Middle frontal gyrus (tissue), 1 donor: ENCODE measurements around the gene PFKFB3.
"Not testable (repeated sequence)": the region's sequence is repeated elsewhere in the genome, so short reads cannot be mapped to it uniquely, and the experiment has no call there.

Experiments
- DNase-seq: peaks from one replicate; pipeline ENCODE4 v3.0.0-alpha.2; 2015; ENCODE audit warnings: low spot score; ENCODE audit errors: extremely low spot score

Gene PFKFB3

GRCh38 chr10:6271663-6272062 is 68.9 kb downstream of the PFKFB3 start:
- no peak for DNase-seq

DNA sequence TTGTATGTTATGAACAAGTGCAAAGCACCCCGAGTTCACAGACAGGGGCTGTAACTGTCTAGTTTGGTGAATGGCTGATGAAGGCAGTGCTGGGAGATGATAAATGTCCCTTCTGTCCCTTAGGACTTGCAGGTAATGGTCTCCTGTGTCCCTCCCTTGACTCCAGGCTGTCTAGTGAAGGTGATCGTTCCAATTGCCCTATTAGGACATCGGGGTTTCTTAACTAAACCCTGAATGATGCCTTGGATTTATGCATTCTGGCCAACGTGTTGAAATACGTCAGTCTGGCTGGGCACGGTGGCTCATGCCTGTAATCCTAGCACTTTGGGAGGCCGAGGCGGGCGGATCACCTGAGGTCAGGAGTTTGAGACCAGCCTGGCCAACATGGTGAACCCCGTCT is 69.4 kb downstream of the PFKFB3 start:
- DNase-seq = no peak

GRCh38 chr10:6273351-6273750 is 70.6 kb downstream of the PFKFB3 start:
- no peak for DNase-seq

- DNase-seq = no peak
These were observed 71.3 kb downstream of the PFKFB3 start for GRCh38 chr10:6274040-6274439.

DNA sequence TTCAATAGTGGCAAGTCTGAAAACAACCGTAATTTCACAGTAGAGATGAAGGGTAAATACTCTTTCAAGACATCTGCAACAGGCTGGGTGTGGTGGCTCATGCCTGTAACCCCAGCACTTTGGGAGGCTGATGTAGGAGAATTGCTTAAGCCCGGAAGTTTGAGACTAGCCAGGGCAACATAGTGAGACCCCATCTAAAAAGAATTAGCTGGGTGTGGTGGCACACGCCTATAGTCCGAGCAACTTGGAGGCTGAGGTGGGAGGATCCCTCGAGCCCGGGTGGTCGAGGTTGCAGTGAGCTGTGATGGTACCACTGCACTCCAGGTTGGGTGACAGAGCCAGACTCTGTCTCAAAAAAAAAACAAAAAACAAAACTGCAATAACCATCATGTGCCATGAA is 71.8 kb downstream of the PFKFB3 start:
- no peak for DNase-seq

GRCh38 chr10:6275022-6275997 is 72.6 kb downstream of the PFKFB3 start:
- DNase-seq = no peak

DNA sequence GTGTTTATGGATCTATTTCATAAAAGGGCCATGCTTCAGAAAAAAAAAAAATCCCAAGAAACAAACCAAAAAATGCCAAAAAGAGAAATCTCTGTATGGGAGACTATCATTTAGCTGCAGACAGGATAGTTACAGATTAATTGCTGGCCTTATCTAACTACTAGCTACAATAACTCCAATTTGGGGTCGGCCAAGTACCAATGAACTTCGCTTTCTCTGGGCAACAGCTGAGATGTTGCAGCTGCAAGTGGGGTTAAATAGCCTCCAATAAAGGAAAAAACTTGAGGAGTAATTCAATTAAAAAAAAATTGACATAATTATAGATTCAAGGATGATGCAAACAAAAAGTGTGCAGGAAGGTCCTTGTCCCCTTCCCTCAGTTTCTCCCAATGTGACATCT is 73.6 kb downstream of the PFKFB3 start:
- no peak for DNase-seq

DNA sequence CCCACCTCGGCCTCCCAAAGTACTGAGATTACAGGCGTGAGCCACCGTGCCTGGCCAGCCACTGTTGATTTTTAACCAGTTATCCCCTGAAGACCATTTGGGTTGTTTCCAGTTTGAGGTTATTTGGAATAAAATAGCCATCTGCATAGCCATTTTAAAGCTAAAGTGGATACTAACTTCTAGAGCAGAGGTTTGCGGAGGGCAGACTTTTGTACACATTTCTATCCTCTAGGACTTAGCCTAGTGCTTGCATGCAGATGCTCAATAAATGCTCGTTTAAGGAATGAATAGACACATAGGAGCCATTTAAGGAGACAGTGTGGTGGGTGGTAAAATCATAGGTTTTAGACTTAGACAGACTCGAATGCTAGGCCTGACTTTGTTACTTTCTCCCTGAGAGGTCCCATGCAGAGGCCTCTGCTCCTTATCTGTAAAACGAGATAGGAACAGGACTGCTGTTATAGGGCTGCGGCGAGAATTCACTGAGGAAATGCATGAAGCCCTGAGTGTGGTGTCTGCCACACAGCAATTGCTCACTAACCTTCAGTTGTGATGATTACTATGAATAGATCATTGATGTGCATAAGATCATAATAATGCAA is 75.9 kb downstream of the PFKFB3 start:
- no peak for DNase-seq

GRCh38 chr10:6279540-6280267 is 77.0 kb downstream of the PFKFB3 start:
- no peak for DNase-seq

DNA sequence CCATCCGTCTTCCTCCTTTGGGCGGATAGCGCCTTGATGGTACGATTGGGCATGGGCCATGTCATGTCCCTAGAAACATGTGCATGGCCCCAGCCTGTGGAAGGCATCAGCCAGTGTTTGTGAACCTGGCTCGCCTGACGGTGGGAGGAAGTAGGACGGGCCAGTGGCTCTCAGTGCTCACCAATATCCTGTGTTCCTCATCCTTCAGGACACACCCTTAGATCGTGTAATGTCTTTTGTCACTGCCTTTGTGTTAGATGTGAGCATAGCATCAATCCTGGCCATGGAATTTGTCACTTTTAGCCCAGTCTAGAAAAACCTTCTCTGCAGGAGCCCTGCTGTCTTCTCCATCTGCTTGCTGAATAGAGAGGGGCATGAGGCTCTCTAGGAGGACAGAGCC is 77.6 kb downstream of the PFKFB3 start:
- no peak for DNase-seq

DNA sequence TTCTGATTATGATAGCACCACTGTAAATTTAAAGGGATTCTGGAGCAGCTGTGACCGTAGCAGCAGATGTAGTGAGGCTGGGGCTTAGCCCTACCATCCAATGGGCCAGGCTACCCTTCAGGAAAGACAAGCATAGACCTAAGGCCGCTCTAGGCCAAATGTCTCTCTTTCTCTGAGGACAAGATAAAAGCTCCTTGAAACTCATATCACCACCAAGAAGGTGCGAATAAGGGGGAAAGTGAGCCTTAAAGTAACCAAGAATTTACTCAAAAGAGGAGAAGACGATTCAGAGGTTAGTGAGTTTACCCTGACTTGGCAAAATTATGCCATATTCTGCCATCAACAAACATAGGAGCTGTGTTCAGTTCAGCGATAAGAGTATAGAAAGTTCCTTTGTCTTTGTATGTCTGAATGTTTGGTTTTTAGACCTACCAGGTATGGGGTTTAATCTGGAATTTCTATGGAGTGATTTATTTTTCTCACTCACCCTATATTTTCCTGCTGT is 79.8 kb downstream of the PFKFB3 start:
- DNase-seq = no peak

GRCh38 chr10:6283655-6284054 is 80.9 kb downstream of the PFKFB3 start:
- no peak for DNase-seq

DNA sequence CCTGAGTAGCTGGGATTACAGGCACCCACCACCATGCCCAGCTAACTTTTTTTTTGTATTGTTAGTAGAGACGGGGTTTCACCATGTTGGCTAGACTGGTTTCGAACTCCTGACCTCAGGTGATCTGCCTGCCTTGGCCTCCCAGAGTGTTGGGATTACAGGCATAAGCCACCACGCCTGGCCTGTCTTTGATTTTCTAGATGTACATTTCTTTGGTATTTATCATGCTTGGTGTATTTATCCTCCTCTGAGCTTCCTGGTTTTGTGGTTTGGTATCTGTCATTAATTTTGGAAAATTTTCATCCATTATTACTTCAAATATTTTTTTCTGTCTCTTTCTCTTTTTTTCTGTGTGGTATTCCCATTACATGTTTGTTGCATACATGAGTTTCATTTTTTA is 87.9 kb downstream of the PFKFB3 start:
- not testable (repeated sequence) for DNase-seq

DNA sequence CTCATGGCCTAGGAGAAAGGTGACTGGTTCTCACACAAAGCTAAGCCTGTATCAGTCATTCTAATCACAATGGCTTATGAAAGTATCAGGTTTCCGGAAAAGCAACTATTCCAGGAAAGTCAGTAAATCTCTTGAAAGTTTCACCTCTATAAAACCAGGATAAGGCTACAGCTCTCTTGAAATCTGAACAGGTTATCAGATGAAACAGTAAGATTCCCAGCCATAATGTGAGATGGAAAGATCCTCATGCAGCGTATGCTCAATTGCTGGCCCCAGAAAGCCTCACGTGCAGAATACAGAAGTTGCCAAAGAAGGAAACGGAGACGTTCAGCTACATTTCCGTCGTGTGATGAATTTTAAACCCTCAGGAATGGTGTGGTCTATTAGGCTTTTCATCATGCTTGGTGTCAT is 90.0 kb downstream of the PFKFB3 start:
- no peak for DNase-seq

DNA sequence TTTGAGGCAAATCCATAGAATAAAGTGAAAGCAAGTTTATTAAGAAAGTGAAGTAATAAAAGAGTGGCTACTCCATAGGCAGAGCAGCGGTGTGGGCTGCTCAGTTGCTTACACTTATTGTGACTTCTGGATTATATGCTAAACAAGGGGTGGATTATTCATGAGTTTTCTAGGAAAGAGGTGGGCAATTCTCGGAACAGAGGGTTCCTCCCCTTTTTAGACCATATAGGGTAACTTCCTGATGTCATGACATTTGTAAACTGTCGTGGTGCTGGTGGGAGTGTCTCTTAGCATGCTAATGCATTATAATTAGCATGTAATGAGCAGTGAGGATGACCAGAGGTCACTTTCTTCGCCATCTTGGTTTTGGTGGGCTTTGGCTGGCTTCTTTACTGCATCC is 93.7 kb downstream of the PFKFB3 start:
- not testable (repeated sequence) for DNase-seq

GRCh38 chr10:6296828-6297251 is 94.1 kb downstream of the PFKFB3 start:
- DNase-seq = no peak

GRCh38 chr10:6297522-6297921 is 94.8 kb downstream of the PFKFB3 start:
- no peak for DNase-seq

DNA sequence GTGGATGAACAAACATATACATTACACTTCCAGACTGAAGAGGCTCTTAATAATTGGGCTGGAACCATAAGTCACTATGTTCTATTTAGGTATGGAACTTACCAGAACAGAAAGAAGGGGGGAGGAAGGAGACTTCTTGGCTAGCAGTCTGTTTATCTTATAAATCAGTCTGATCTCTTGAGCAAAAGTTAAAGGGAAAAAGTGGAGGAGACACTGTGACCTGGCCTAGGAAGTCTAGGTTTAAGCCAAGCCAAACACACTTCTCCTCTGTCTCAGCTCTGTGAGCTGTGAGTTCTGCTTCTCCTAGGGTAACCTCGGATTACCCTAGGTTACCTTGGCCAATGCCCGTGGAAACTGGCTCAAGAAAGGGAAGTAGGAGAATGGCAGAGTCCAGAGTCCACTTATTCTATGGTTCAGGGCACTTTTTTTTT is 95.2 kb downstream of the PFKFB3 start:
- no peak for DNase-seq

DNA sequence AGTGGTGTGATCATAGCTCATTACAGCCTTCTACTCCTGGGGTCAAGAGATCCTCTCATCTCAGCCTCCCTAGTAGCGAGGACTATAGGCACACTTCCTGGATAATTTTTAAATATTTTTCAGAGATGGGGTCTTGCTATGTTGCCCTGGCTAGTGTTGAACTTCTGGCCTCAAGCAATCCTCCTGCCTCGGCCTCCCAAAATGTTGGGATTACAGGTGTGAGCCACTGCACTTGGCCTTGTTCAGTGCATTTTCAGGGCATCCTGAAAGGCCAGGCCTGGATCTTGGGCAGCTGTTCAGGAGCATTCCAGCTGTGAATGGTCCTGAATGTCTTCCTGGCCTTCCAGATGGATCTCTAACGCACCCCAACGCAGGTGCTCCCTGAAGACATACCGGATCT is 95.7 kb downstream of the PFKFB3 start:
- DNase-seq = no peak

DNA sequence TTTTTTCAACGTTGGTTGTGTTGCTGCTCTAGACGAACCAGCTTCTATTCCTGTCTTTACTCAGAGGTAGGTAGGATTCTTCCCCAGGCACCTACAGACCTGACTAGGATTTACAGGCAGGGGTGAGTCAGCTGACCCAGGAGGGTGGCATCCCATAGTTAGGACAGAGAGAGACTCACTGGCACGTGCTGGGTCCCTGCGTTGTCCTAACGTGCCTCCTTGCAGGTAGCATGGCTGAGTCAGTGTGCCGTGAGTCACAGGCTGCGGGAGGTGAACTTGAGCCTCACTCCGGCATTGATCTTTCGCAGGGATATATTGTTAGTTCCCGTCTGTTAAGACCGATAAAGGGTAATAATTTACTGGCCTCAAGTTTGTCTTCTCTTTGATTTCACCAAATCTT is 96.5 kb downstream of the PFKFB3 start:
- DNase-seq = no peak

- no peak for DNase-seq
These were observed 97.0 kb downstream of the PFKFB3 start for GRCh38 chr10:6299743-6300105.
